Spleen (tissue), 11 donors: ENCODE data around the gene ZNF836. TPM values are rescaled to one million over a fixed set of nuclear protein-coding genes. Genes with fewer than 3 reads are reported as not detected.

Experiments
- DNase-seq: peaks from one replicate; pipeline ENCODE4 v3.0.0-alpha.2; 2020
- H3K27ac ChIP-seq, 8 donors: fragments of 200-600 bp; sonication (generic) in 7 of 8; 1 replicate in 4 of 8; 2 replicates in 4 of 8; pipeline versions ENCODE4 v1.5.0 to v1.8.0; 2016 to 2021; ENCODE audit warnings: inconsistent platforms in 4 of 8, mild to moderate bottlenecking in 4 of 8, moderate library complexity in 1 of 8
- H3K27me3 ChIP-seq, 7 donors: fragments of 200-600 bp; sonication (generic) in 6 of 7; replicated peaks in 1 of 7; 1 replicate in 4 of 7; 2 replicates in 3 of 7; pipeline versions ENCODE4 v1.5.0 to v1.8.0; 2016 to 2021; ENCODE audit warnings: inconsistent platforms in 3 of 7, mild to moderate bottlenecking in 1 of 7
- H3K36me3 ChIP-seq, 6 donors: fragments of 200-600 bp; sonication (generic) in 5 of 6; 1 replicate in 4 of 6; 2 replicates in 2 of 6; pipeline versions ENCODE4 v1.5.0 to v1.8.0; 2016 to 2021; ENCODE audit warnings: inconsistent platforms in 2 of 6
- H3K4me1 ChIP-seq, 6 donors: fragments of 200-600 bp; sonication (generic) in 5 of 6; 1 replicate in 3 of 6; 2 replicates in 3 of 6; pipeline versions ENCODE4 v1.5.0 to v1.8.0; 2016 to 2021; ENCODE audit warnings: inconsistent platforms in 3 of 6
- H3K4me3 ChIP-seq, 8 donors: fragments of 200-600 bp; sonication (generic) in 7 of 8; 1 replicate in 4 of 8; 2 replicates in 4 of 8; pipeline versions ENCODE4 v1.5.0 to v1.8.0; 2016 to 2021; ENCODE audit warnings: inconsistent platforms in 4 of 8, mild to moderate bottlenecking in 4 of 8, moderate library complexity in 2 of 8
- H3K9me3 ChIP-seq, 8 donors: fragments of 200-600 bp; sonication (generic) in 7 of 8; 1 replicate in 4 of 8; 2 replicates in 4 of 8; pipeline versions ENCODE4 v1.5.0 to v1.8.0; 2016 to 2021; ENCODE audit warnings: inconsistent platforms in 4 of 8
- POLR2A ChIP-seq, 3 donors: fragments of 450-650 bp; IDR thresholded peaks; one replicate each; pipeline ENCODE4 v1.5.1; 2017; ENCODE audit warnings: antibody characterized with exemption in 3 of 3, mild to moderate bottlenecking in 1 of 3
- POLR2AphosphoS5 ChIP-seq, 3 donors: sonication (generic); formaldehyde crosslinking; IDR thresholded peaks; one replicate each; pipeline ENCODE4 v1.5.1; 2017; ENCODE audit warnings: antibody characterized with exemption in 3 of 3
- WGBS, 5 donors: extraction: QIAGEN DNeasy Blood & Tissue Kit in 3 of 5; methylation state at CpG; one replicate each; pipeline versions ENCODE4 v1.1.5 to v1.1.7; 2013 to 2018; 5-methylcytosine and 5-hydroxymethylcytosine counted together
- intact Hi-C: fragments of 100-400 bp; cut with DNase I; formaldehyde crosslinking; loops from one replicate; pipeline ENCODE4 v1.15.0; 2023; ENCODE audit warnings: low total_unique reads
- polyA plus RNA-seq, 3 donors: library from polyadenylated mRNA; stranded (reverse); fragments of 200-250 nt; gene quantifications; one replicate each; pipeline ENCODE4 v1.2.1, GENCODE V29; 2013
- total RNA-seq, 7 donors: library from RNA; depleted of rRNA in 3 of 7; stranded (reverse); fragments of >200 nt in 3 of 7; fragmentation: NEBNext Ultra II Directional in 4 of 7; extraction: Animal tissue kit (Norgen Biotek cat#: 25700) in 4 of 7; gene quantifications; one replicate each; pipeline versions ENCODE4 v1.1.0 to v1.2.1, GENCODE V29; 2016 to 2021
- TF ChIP-seq, protein P1 (sequence below), 11 experiments: fragments of 200-600 bp in 7 of 11; fragments of 450-650 bp in 4 of 11; sonication (generic) in 4 of 11; IDR thresholded peaks in 8 of 11; conservative IDR thresholded peaks in 3 of 11; 1 replicate in 7 of 11; 2 replicates in 4 of 11; pipeline versions ENCODE4 v1.4.0 to v1.8.0; 2016 to 2021; ENCODE audit warnings: antibody characterized with exemption in 11 of 11, inconsistent platforms in 4 of 11, mild to moderate bottlenecking in 1 of 11
- donor health status: healthy with polysubstance abuse.
- donor health status: DM: no; HTN: no; CAD: no; lungs with moderate emphysema.
- donor health status: DM: no; HTN: no; CAD: no.
- donor health status: Bipolar disorder and iron deficiency.
- donor health status: healthy.
- donor health status: DM: no; HTN: no; CAD: no.
- donor health status: DM: yes; HTN: yes; CAD: no.

ZNF836 gene
- total and polyA plus RNA-seq, 10 donors, result 4.9 to 26.8 (median 19.9) TPM

DNA sequence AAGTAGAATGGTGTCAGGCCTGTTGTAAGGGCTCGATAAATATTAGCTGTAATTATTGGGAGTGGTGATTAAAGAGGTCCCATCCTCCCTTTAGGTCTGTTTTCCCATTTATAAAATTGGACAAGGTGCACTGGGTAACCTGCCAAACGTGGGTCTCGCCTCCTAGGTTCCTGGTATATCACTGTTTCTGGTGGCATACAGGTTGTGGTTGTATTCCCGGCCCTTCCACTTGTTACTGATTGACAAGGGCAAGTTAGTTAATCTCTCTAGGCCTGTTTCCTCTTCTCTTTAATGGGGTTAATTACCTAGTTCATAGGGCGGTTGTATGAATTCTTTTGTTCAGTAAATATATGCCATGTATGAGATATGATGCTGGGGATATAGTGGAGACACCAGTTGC, 20.0 kb upstream of the ZNF836 start:
- intact Hi-C loops, result no loop called here
- WGBS, 5 donors, result 59 to 76% (median 66%) methylated on average over 5 of the region's 5 CpGs
- H3K9me3 ChIP-seq, result no peaks in the 10 kb centered on the region
- no peaks in the 10 kb centered on the region for H3K27me3 ChIP-seq
- peaks cover 36 to 72% (median 56%) of the 10 kb centered on the region in 6 donors for H3K4me1 ChIP-seq
- H3K36me3 ChIP-seq, result peaks cover 0 to 43% (median 22%) of the 10 kb centered on the region in 6 donors
- H3K4me3 ChIP-seq, result peak overlapping the region; percentile 71 to 92 (median 83)
- TF ChIP-seq, protein P1, sequence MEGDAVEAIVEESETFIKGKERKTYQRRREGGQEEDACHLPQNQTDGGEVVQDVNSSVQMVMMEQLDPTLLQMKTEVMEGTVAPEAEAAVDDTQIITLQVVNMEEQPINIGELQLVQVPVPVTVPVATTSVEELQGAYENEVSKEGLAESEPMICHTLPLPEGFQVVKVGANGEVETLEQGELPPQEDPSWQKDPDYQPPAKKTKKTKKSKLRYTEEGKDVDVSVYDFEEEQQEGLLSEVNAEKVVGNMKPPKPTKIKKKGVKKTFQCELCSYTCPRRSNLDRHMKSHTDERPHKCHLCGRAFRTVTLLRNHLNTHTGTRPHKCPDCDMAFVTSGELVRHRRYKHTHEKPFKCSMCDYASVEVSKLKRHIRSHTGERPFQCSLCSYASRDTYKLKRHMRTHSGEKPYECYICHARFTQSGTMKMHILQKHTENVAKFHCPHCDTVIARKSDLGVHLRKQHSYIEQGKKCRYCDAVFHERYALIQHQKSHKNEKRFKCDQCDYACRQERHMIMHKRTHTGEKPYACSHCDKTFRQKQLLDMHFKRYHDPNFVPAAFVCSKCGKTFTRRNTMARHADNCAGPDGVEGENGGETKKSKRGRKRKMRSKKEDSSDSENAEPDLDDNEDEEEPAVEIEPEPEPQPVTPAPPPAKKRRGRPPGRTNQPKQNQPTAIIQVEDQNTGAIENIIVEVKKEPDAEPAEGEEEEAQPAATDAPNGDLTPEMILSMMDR (IDR thresholded peaks at IDR 0.05 in 8 of 11, conservative IDR thresholded peaks at IDR 0.05 in 3 of 11), result no peak
- no peak for TF ChIP-seq POLR2A (IDR thresholded peaks at IDR 0.05)
- TF ChIP-seq POLR2AphosphoS5 (IDR thresholded peaks at IDR 0.05), result no peak
- peak overlapping the region in 7 of 8 donors; percentile 96 to 100 (median 99) for H3K27ac ChIP-seq
- no peak for DNase-seq

DNA sequence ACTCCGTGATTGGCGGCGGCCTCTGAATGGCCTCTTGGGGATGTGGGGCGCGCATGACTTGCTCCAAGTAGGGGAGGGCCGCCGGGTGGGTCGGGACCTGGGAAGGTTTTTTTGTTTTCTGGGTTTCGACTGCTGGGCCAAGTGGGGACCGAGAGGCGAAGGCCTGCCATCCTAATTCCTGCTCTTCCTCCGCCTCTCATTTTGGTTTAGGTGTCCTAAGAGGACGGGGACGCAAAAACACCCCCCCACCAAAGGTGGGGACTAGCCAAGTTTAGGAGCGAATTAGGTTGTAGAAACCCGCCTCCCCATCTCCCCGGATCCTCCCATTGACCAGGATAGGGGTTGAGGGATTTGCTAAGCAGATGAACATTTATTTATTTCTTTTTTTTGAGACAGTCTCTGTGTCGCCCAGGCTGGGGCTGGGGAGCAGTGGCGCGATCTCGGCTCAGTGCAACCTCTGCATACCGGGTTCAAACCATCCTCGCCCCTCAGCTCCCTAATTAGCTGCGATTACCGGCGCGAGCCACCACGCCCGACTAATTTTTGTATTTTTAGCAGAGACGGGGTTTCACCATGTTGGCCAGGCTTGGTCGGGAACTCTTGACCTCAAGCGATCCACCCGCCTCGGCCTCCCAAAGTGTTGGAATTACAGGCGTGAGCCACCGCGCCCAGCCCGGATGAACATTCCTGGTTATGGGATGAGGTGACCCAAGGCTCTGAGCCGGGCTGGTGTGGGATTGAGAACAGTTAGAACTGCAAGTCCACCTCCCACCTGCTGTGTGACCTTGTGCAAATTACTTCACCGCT, 19.3 kb upstream of the ZNF836 start:
- peaks cover 0 to 36% (median 16%) of the 10 kb centered on the region in 6 donors for H3K36me3 ChIP-seq
- peak; percentile 82 for DNase-seq
- no peaks in the 10 kb centered on the region for H3K27me3 ChIP-seq
- H3K4me3 ChIP-seq, result peak overlapping the region; percentile 71 to 92 (median 83)
- H3K27ac ChIP-seq, result peak overlapping the region; percentile 96 to 100 (median 99)
- intact Hi-C loops, result no loop called here
- 5 to 12% (median 7%) methylated on average over 31 to 40 of the region's 40 CpGs for WGBS, 5 donors
- H3K4me1 ChIP-seq, result peaks cover 36 to 65% (median 52%) of the 10 kb centered on the region in 6 donors
- TF ChIP-seq, protein P1 (IDR thresholded peaks at IDR 0.05 in 8 of 11, conservative IDR thresholded peaks at IDR 0.05 in 3 of 11), result no peak
- no peak for TF ChIP-seq POLR2A (IDR thresholded peaks at IDR 0.05)
- TF ChIP-seq POLR2AphosphoS5 (IDR thresholded peaks at IDR 0.05), result no peak
- no peaks in the 10 kb centered on the region for H3K9me3 ChIP-seq

DNA sequence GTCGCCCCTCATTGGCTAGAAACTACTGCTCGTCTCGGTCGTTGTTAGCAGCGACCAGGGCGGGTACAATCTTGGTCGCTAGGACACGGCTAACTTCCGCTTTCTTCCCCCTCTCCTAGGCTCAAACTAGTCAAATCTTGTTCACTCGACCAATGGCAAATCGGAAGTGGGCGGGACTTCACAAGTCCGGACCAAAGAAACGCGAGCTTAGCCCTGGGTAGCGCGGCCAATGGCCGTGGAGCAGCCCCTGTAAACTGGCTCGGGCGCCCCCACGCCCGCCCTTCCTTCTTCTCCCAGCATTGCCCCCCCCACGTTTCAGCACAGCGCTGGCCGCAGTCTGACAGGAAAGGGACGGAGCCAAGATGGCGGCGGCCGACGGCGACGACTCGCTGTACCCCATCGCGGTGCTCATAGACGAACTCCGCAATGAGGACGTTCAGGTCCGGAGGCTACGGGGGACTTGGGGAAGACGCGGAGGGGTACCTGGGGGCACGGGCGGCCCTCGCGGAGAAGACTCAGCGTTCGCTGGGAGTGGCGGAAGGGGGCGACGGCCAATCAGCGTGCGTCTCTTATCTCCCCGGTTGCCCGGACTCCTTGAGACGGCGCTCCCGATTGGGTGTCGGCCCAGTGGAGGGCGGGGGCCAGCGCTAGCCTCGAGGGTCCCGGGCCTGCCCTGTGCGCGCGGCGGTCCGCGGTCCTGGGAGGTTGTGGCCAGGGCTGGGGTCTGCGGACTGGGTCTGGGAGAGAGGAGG, 18.5 kb upstream of the ZNF836 start, which contains the start of gene PPP2R1A:
PPP2R1A (plus strand) TSS at position 318 of the 752 bp plus-strand sequence; CDS start at position 363, 45 bp downstream.
- Histone ChIP-seq H3K4me3 (peak within 1 kb of the TSS; percentile 71 to 92 (median 83)), H3K4me1 (peaks cover 36 to 57% (median 48%) of the 10 kb centered on the region in 6 donors), H3K9me3 (no peaks in the 10 kb centered on the region), H3K27ac (peak within 1 kb of the TSS; percentile 96 to 100 (median 99)), H3K27me3 (no peaks in the 10 kb centered on the region), H3K36me3 (peaks cover 0 to 28% (median 8%) of the 10 kb centered on the region in 6 donors)
- TF ChIP-seq POLR2A (IDR thresholded peaks at IDR 0.05) (peak; percentile 67 to 94 (median 74)), POLR2AphosphoS5 (IDR thresholded peaks at IDR 0.05) (peak; percentile 89 to 97 (median 91))
- TF ChIP-seq, protein P1 (IDR thresholded peaks at IDR 0.05 in 8 of 11, conservative IDR thresholded peaks at IDR 0.05 in 3 of 11), result peak in 2 of 11 experiments; percentile 16 to 19
- WGBS, 5 donors, result 0 to 2% (median 1%) methylated on average over 41 to 70 of the region's 70 CpGs
- intact Hi-C loops, result loop anchor here (5.0 kb wide), 1 partner anchor 48 kb away; no protein-coding TSS in a partner anchor
- peak; percentile 99 for DNase-seq
